Germinal center (tissue), 1 donor: Measurements from ENCODE around the gene SLC16A8.

Experiments
- DNase-seq: peaks from one replicate; pipeline ENCODE4 v3.0.0; 2012; ENCODE audit warnings: mixed read lengths, low spot score

SLC16A8 gene

GRCh38 chr22:38072322-38073149 lies 11.4 kb downstream of the SLC16A8 start:
- no peak for DNase-seq

GRCh38 chr22:38071421-38072321 lies 12.3 kb downstream of the SLC16A8 start:
- no peak for DNase-seq

GRCh38 chr22:38070250-38070921 lies 13.6 kb downstream of the SLC16A8 start:
- no peak for DNase-seq

- no peak for DNase-seq
Observed at GRCh38 chr22:38069372-38070249, 14.4 kb downstream of the SLC16A8 start.

GRCh38 chr22:38068641-38069371 lies 15.2 kb downstream of the SLC16A8 start:
- DNase-seq, result no peak

- DNase-seq, result no peak
Observed at GRCh38 chr22:38067761-38068360, 16.1 kb downstream of the SLC16A8 start.

GRCh38 chr22:38067028-38067415 lies 17.0 kb downstream of the SLC16A8 start:
- DNase-seq, result no peak

- no peak for DNase-seq
Observed at GRCh38 chr22:38066381-38067027, 17.5 kb downstream of the SLC16A8 start.

- no peak for DNase-seq
Observed at GRCh38 chr22:38065539-38065938, 18.4 kb downstream of the SLC16A8 start.

- DNase-seq, result no peak
Observed at GRCh38 chr22:38062791-38063190, 21.2 kb downstream of the SLC16A8 start.

- DNase-seq, result peak; percentile 89
Observed at GRCh38 chr22:38056969-38057891, 26.8 kb downstream of the SLC16A8 start, which contains the start of gene PICK1. TSS of gene PICK1 (plus strand) at chr22:38057404. CDS start at chr22:38057810, 406 bp downstream.

- DNase-seq, result peak; percentile 91
Observed at GRCh38 chr22:38051900-38052862, 31.8 kb downstream of the SLC16A8 start.

GRCh38 chr22:38051261-38051660 lies 32.7 kb downstream of the SLC16A8 start:
- DNase-seq, result no peak

- no peak for DNase-seq
Observed at GRCh38 chr22:38050720-38051119, 33.3 kb downstream of the SLC16A8 start.

GRCh38 chr22:38049812-38050619 lies 34.0 kb downstream of the SLC16A8 start:
- DNase-seq, result no peak

GRCh38 chr22:38046070-38046748 lies 37.8 kb downstream of the SLC16A8 start:
- DNase-seq, result no peak
